IPS DF 4.7 (cell line): ENCODE measurements around the gene DDX59.

Experiments
- DNase-seq: peaks from one replicate; pipeline ENCODE4 v3.0.0-alpha.2; 2013; ENCODE audit warnings: low spot score; ENCODE audit errors: extremely low read depth

The DDX59 gene

DNA sequence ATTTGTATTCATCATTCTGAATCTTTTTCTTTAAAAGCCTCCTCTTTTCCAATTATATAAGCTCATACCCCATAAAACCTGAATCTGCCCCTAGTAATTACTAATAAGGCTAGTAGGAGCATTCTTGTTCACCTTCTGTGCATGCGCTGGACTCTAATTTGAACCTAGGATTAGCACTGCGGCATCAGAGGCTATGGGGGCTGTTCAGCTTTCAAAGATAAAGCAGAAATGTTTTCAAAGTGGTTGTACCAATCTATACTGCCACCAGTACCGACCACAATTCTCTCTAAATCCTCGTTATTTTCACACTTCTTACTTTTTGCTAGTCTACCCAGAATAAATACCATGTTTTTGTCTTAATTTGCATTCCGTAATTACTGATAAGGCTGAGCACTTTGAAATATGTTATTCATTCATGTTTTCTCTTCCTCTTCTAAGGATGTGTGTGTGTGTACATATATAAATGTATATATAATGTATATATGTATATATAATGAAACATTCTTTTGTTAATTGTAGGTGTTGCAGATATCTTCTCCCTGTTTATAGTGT, 1.6 kb upstream of the DDX59 start:
- no peak for DNase-seq

DNA sequence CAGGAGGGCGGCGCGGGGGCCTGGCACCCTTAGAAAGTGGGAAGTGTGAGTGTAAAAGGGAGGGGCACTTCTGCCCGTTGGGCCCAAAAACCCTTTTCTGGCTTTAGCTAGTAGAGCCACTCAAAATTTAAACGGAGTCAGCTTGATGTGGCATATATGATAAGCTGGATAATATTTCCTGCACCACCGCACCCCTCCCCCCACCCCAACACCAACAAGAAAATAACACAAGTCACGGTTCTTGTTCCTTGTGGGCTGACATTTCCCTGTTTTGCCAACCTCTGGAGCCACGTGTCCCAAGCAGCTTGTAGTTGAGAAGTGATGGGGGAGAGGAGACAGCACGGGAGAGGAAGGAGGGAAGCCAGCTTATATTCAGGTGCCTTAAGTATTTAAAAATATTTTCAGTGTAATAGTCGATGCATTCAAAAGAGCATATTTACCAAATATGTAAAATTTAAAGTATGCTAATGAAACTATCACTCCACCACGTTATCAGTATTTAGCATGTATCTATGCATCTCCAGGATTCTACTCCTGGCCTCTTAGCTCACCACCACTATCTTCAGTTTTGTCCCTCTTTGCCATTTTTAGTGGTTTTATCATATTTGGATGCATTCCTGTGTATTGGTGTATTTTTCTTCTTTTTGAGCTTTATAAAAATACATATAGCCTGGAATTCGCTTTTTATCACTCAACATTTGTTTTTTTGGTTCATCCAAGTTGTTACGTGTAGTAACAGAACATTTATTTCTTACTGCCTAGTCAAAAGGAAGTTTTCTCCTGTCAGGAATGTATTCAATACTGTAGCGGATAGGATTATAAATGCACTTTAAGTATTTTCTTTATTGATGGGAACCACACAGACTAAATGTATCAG, 773 bp upstream of the DDX59 start:
- DNase-seq, result no peak

DNA sequence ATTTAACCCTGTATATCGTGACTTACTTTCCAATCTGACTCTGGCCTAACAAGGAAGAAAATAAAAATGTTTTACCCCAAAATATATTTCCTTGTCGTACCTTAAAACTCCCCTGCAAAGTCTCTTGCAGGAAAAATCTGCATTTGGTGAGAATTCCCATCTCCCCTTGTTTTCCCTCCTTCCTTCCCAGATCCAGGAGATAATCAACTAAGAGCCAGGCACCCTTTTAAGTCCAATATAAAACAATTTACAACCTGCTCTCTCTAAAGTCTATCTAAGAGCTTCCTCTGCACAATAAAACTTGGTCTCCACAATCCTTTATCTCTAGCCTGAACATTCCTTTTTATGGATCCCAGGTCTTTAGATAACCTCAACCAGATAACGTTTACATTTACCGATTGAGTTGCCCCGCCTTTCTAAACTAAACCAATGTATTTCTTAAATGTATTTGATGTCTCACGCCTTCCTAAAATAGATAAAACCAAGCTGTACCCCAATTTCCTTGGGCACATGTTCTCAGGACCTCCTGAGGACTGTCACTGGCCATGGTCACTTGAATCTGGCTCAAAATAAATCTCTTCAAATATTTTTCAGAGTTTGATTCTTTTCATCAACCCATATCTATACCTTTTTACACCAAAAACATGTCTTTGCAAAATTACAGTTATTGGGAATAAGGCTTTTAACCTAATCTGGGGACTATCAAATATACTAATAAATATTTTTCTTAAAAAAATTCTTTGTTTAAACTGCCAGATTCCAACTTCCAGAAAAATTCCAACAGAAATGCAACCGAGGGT, 993 bp downstream of the DDX59 start:
- DNase-seq, result no peak

DNA sequence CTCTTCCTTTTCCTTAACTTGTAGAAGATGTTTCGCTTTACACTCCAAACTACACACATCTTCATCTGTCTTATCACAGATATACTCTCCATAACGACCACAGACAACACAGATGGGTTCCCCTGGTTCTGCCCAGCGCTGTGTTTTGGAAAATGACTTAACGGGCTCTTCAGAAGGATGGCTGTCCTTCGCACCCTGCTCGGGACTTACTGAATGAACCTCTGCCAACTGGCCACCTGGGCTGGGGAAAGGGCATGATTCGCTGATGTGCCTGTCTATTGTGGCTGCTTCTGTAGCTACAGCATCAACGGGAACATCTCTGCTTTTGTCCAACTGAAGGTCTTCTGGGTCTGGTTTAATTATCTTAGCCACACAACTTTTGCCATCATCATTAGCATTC, 3.4 kb downstream of the DDX59 start:
- DNase-seq, result no peak

DNA sequence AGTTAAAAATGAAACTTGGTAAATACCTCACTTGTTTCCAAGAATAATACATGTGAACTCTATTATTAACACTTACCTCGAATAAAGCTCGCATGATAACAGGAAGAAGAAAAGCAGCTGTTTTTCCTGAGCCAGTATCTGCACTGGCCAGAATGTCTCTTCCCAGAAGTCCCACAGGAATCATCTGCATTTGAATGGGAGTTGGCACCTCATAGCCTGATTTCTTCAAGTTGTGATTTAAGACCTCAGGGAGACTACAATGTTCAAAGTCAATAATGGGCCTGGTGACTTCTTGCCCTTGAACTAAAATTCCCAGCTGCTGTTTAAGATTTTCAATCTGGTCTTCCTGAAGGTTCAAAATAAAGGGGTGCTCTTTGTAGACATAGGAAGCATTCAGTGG, 3.8 kb downstream of the DDX59 start:
- DNase-seq, result no peak

DNA sequence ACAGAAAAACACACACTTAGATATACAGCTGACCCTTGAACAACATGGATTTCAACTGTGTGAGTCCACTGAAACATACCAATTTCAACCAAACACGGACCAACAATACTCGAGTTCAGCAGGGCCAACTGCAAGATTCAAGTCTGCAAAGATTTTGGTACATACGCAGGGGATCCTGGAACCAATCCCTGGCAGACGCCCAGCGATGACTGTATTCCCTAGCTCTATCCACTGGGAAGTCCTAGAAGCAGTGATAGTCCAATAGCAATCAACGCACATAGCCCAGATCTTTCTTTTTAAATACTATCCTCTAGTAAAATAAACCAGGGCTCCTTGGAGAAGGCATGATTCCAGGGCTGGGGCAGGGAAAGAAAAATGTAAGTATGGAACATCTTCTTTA, 9.0 kb downstream of the DDX59 start:
- DNase-seq, result no peak

DNA sequence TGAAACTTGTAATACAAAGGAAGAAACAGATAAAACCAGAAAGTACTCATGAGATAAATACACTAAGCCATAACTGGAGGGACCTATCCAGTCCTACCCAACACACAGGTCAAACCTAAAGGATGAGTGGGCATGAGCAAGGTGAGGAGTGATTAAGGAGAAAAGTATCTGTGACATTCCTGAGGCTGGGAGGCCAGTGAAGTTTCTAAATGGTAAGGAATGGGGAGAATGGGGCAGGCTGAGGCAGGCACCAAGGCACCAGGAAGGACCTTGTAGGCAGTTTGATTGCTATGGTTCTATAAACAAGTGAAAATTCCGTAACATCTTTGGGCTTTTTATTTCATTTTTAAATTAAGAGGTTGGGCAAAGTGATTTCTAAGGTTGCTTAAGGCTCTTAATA, 10.4 kb downstream of the DDX59 start:
- DNase-seq, result peak; percentile 41

DNA sequence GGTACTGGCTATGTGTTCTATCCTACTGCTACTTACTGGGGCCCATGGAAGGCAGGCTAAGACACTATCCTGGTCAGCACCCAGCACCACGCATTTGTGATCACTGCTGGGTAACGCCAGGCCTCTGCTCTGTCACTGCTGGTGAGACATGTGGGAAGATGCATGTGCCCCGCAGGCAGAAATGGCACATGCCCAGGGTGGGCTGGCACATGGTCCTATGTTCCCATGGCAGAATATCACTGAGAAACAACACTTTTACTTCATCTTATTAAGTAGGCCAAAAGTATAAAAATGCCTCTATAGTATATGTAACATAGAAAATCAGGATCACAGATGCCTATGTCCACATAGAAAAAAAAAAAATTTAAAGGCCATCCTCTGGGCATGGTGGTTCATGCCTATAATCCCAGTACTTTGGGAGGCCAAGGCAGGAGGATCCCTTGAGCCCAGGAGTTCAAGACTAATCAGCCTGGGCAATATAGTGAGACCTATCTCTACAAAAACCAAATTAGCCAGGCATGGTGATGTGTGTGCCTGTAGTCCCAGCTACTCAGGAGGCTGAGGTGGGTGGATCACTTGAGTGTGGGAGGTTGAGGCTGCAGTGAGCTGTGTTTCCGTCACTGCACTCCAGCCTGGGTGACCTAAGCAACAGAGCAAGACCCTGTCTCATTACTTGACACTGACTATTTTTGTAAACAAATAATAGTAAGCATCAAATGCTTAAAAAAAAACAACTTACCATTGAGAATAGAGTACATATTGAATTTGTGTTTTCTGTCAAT, 11.5 kb downstream of the DDX59 start:
- DNase-seq, result no peak

DNA sequence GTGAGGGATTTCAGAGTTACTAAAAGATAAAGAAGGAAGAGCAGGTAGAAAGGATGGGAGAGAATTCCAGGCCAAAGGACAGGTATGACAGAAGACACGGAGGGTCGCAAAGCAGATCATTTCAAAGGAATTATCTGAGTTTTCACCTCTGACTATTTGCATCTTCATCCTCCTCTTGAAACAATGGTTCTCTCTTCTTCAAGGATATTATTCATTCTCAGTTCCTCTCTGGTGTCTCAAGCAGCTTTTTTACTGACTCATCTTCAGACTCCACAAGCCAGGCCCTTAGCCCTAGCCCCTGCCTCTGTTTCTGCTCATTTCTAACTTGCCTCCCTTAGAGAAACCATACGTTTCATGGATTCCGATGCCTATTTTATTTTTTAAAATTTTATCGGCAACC, 15.0 kb downstream of the DDX59 start:
- DNase-seq, result no peak

DNA sequence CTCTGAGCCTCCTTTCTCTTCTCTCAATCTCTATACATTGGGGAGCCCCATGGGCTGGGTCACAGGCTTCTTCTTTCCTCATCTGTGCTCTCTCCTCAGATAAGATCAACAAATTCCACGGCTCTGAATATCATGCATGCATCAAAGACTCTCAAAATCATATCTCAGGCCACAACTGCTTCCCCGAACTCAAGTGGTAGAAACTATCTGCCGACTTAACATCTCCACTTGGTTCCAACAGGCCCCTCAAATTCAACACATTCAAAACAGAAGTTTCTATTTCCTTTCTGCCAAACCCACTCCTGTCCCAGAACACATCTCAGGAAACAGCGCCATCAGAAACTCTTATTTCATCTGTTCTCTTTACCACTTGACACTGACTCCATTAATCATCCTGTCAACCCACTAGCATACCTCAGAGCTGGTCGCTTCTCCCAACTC, 16.7 kb downstream of the DDX59 start:
- no peak for DNase-seq

DNA sequence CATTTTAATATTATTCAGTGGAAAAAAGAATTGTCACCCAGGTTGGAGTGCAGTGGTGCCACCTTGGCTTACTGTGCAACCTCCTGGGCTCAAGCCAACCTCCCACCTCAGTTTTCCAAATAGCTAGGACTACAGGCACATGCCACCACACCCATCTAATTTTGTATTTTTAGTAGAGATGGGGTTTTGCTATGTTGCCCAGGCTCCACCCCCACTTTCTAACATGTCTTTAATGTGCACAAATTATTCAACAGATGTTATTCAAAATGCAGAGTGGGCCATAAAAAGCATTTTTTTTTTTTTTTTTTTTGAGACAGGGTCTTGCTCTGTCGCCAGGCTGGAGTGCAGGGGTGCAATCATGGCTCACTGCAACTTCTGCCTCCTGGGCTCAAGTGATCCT, 17.3 kb downstream of the DDX59 start:
- DNase-seq, result no peak

DNA sequence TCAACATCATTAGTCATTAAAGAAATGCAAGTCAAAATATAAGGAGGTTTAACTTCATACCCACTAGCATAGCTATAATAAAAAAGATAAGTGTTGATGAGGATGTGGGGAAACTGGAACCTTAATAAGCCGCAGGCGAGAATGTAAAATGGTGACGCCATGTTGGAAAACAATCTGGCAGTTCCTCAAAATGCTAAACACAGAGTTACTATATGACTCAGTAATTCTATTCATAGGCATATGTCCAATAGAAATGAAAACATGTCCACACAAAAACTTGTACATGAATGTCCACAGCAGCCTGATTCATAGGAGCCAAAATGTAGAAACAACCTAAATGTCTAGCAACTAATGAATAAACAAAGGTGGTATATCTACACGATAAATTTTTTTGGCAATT, 23.2 kb downstream of the DDX59 start:
- no peak for DNase-seq

DNA sequence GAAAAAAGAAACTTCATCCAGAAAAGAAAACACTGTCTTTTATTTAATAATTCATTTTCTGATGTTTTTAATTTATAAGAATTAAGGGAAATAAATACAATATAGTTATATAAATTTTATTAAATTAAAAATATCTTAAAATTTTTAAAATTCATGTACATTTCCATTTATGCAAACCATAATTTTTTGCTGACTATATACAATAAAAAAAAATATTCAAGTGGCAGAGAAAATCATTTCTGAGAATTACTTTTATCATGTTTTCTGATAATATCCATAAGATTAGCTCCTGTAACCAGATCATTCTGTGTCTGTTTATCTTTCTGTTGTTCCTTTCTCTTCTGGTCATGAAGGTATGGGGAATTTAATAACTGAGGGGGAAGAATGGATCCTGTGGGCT, 25.7 kb downstream of the DDX59 start:
- no peak for DNase-seq

DNA sequence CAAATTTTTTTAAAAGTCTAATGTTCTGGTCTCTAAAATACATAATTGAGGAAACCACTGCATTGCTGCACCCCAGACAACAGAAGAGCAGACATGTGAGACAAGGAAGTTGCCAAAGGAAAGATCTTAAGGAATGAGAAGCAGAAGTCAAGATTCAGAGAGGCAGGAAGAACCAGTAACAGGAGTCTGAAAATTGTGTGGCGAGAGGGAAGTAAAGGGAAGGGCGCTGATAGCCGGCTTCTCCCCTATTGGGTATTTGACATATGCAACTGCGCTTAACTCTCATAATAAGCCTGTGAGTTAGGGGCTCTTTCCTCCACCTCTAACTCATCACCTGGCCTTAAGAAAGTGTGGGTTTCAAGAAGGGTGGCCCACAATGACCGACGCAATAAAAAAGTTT, 27.2 kb downstream of the DDX59 start:
- DNase-seq, result no peak

DNA sequence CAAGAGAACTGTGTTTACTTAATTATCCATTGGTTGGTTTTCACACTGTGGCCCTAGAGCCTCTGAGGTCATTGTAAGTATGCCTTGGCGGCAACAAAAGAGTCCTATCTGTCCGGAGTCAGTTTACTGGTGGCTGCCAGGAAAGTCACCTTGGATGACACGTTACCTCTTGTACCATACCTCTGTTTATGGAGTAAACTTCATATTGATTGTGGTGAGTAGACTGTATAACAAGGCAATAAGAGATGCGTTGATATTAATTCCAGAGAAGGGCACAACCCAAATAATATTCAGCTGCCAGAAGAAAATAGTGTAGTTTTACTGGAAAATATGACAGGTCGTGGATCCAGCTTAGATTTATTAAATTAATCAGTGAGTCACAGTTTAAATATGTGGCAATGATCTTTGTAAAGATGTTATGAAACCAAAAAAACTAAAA, 28.7 kb downstream of the DDX59 start:
- DNase-seq, result no peak

DNA sequence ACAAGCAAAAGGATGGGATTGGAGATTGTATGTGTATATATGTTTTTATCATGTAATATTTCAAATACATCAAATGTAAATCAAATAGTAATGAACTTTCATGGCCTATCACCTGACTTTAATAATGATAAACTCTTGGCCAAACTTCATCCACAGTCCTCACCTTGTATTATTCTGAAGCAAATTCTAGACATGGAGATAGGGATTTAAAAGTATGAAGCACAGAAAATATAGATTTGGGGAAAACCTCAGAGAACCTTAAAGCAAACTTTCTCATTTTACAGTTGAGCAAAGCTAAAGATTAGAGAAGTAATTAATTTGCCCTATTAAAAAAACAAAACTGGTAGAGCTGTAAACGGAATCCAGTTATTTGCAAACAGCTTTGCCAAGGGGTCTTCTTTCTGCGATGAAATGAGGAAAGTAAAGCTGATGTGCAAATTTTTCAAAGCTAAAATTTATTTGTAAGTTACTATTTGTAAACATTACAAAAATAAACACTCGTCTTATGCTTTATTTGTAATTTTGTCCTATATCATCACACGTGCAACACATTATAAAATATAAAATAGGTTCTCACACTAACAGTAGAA, 29.2 kb downstream of the DDX59 start:
- no peak for DNase-seq

DNA sequence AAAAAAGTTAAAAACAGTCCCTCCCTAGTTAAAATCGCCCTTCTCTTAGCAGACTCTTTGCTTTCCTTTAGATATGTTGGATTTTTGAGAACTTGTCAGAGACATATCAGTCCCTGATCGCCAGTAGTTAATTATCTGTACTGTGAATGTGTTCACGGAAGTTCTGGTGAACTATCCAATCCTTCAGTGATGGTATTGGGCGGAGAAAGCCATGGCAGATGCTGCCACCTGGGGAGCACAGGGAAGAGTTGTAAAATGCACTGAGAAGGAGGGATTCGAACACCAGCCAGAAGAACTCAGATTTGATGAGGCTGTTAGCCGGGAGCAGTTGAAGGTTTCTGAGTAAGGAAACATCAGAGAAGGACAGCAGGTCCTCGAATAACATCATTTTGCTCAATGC, 31.6 kb downstream of the DDX59 start:
- DNase-seq, result no peak

DNA sequence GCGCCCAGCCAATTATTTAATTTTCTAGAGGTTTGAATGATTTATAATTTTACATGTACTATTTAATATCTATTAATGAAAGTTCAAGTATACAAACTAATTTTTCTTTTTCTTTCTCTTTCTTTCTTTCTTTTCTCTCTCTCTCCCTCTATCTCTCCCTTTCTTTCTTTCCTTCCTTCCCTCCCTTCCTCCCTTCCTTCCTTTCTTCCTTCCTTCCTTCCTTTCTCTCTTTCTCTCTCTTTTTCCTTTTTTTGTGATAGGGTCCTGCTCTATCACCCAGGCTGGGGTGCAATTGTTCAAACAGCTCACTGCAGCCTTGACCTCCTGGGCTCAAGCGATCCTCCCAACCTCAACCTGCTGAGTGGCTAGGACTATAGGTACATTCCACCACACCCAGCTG, 33.0 kb downstream of the DDX59 start:
- no peak for DNase-seq

DNA sequence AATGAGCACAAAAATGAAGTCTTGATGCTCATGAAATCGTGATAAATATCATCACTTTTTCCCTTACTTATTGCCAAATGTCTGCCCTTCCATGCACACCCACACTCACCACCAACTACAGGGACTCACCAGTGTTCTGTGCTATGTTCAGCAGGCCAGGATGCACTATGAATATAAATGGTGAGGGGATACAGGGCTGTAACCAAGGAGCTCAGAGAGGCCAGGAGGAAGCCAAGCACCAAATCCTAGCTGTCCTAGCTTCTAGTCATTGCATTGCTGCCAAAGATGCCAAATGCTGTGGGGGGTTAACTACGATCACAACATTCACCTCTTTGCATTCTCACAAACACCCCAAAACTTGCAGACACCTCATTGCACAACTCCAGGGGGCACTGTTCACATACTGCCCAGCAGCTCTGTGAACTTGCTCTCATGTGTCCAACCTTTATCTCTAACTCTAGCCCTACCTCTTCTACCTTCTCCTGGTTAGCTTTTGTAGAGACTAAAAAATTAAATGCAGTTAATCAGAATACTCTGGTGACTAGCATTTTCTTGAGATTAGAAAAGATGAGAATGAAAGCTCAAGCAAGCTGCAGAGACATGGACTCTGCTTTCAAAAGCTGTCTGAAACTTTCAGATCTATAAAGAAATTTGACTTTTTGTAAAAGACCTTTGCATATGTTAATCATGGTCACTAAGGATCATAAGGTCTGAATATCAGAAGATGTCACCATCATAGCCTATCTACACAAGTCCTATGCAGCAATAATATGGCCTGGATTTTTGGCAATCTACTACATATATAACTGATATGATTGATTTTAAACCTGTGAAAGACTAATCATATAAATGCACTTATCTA, 35.2 kb downstream of the DDX59 start:
- DNase-seq, result no peak

DNA sequence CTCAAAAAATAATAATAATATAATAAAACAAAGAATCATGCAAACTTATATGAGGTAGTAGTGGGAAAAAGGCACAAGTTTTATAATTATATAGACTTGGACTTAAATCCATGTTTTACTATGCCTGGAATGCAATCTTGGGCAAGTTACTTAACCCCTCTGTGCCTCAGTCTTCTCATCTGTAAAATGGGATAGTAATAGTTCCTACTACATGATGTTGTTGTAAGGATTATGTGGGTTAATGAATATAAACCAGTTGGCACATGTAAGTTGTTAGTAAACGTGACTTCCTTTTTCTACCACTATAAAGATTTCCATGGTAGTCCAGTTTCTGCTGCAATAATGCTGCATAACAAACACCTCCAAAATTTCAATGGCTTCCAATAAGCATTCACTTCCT, 38.3 kb downstream of the DDX59 start:
- no peak for DNase-seq
